NCI-H82 (cell line): ENCODE measurements around the gene UBAP2.
"Not testable (repeated sequence)": the region's sequence is repeated elsewhere in the genome, so short reads cannot be mapped to it uniquely, and the experiment has no call there.

Experiments used
- DNase-seq: peaks from one replicate; lab custom pipeline; 2025; lab: John Stamatoyannopoulos, UW

UBAP2 gene

GRCh38 chr9:33988219-33988890 lies 60.3 kb downstream of the UBAP2 start:
- no peak for DNase-seq

GRCh38 chr9:33976414-33976813 lies 72.3 kb downstream of the UBAP2 start:
- DNase-seq, result no peak

- DNase-seq, result no peak
Measured at GRCh38 chr9:33972698-33973097, 76.0 kb downstream of the UBAP2 start.

GRCh38 chr9:33964086-33964768 lies 84.5 kb downstream of the UBAP2 start:
- no peak for DNase-seq

GRCh38 chr9:33962468-33962867 lies 86.2 kb downstream of the UBAP2 start:
- not testable (repeated sequence) for DNase-seq

- no peak for DNase-seq
Measured at GRCh38 chr9:33959725-33960124, 89.0 kb downstream of the UBAP2 start.

GRCh38 chr9:33956544-33956943 lies 92.1 kb downstream of the UBAP2 start:
- no peak for DNase-seq

GRCh38 chr9:33952066-33952465 lies 96.6 kb downstream of the UBAP2 start:
- DNase-seq, result no peak

GRCh38 chr9:33950371-33950770 lies 98.3 kb downstream of the UBAP2 start:
- peak; percentile 45 for DNase-seq

GRCh38 chr9:33946779-33947535 lies 101.7 kb downstream of the UBAP2 start:
- no peak for DNase-seq

GRCh38 chr9:33943389-33943788 lies 105.3 kb downstream of the UBAP2 start:
- DNase-seq, result no peak

- DNase-seq, result no peak
Measured at GRCh38 chr9:33942471-33943083, 106.1 kb downstream of the UBAP2 start.

- DNase-seq, result no peak
Measured at GRCh38 chr9:33939924-33940874, 108.5 kb downstream of the UBAP2 start.

- no peak for DNase-seq
Measured at GRCh38 chr9:33934188-33934878, 114.4 kb downstream of the UBAP2 start.

GRCh38 chr9:33932078-33932807 lies 116.4 kb downstream of the UBAP2 start:
- DNase-seq, result no peak

- DNase-seq, result no peak
Measured at GRCh38 chr9:33931326-33931725, 117.4 kb downstream of the UBAP2 start.

- no peak for DNase-seq
Measured at GRCh38 chr9:33927694-33928093, 121.0 kb downstream of the UBAP2 start.

- DNase-seq, result no peak
Measured at GRCh38 chr9:33926746-33927485, 121.8 kb downstream of the UBAP2 start.
